Left lung (tissue), 10 donors: Measurements from ENCODE around the gene TCEA2. TPM values are rescaled to one million over a fixed set of nuclear protein-coding genes. Genes with fewer than 3 reads are reported as not detected.

Experiments
- ATAC-seq: fragments of 200-7000 bp; cut with Tn5 transposase; one replicate; pipeline ENCODE4 v1.9.1; 2020; ENCODE audit warnings: moderate library complexity
- DNase-seq, 4 donors: peaks; one replicate each; pipeline ENCODE4 v3.0.0-alpha.2; 2013 to 2020
- H3K27ac ChIP-seq, 2 donors: fragments of 200-600 bp; sonication (generic) in 1 of 2; one replicate each; pipeline versions ENCODE4 v1.5.0 to v1.8.0; 2020 to 2021
- H3K27me3 ChIP-seq, 2 donors: fragments of 200-600 bp; sonication (generic) in 1 of 2; one replicate each; pipeline versions ENCODE4 v1.5.0 to v1.8.0; 2020 to 2021
- H3K36me3 ChIP-seq, 2 donors: fragments of 200-600 bp; sonication (generic) in 1 of 2; one replicate each; pipeline versions ENCODE4 v1.5.0 to v1.8.0; 2020 to 2021
- H3K4me1 ChIP-seq, 2 donors: fragments of 200-600 bp; one replicate each; pipeline ENCODE4 v1.8.0; 2021
- H3K4me3 ChIP-seq, 2 donors: fragments of 200-600 bp; sonication (generic) in 1 of 2; one replicate each; pipeline versions ENCODE4 v1.5.0 to v1.8.0; 2020 to 2021; ENCODE audit warnings: mild to moderate bottlenecking in 1 of 2
- H3K9me3 ChIP-seq, 2 donors: fragments of 200-600 bp; sonication (generic) in 1 of 2; one replicate each; pipeline versions ENCODE4 v1.5.0 to v1.8.0; 2020 to 2021
- intact Hi-C, 2 donors: fragments of 100-400 bp; cut with DNase I; formaldehyde crosslinking; loops; one replicate each; pipeline versions ENCODE4 v1.11.2 to v1.14.2; 2022
- polyA plus RNA-seq, 6 donors: library from polyadenylated mRNA; unstranded; fragments of 120-200 nt; gene quantifications; one replicate each; pipeline ENCODE4 v1.2.1, GENCODE V29; 2013; ENCODE audit not compliant: insufficient read length in 6 of 6
- total RNA-seq, 2 donors: library from RNA; stranded (reverse); fragmentation: NEBNext Ultra II Directional; extraction: Animal tissue kit (Norgen Biotek cat#: 25700); gene quantifications; one replicate each; pipeline ENCODE4 v1.2.1, GENCODE V29; 2021
- TF ChIP-seq, protein P1 (sequence below), 2 donors: fragments of 200-600 bp; sonication (generic) in 1 of 2; IDR thresholded peaks; one replicate each; pipeline versions ENCODE4 v1.5.0 to v1.8.0; 2021; ENCODE audit warnings: antibody characterized with exemption in 2 of 2
- donor health status: DM: no; HTN: yes; CAD: no.
- donor health status: DM: no; HTN: no; CAD: no.

Gene TCEA2
- total and polyA plus RNA-seq, 8 donors = 31.2 to 93.0 (median 75.9) TPM

DNA sequence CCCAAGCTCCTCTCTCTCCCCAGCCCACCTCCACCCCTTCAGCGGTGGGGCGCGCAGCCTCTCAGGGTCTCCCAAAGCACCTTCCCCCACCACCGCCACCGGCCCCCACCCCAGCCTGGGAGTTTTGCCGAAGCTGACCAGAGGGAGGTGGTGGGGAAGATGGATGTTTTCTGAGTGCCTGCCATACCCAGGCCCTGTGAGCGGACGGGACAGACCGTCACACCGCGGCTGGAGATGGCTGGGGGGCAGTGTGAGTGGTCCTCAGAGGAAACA, 21.3 kb upstream of the TCEA2 start:
- DNase-seq (no peak), ATAC-seq (no peak)
- H3K4me1 ChIP-seq = peaks cover 21 to 50% of the 10 kb centered on the region in 2 donors
- intact Hi-C loops = no loop called here
- H3K27me3 ChIP-seq = peaks cover 32 to 88% of the 10 kb centered on the region in 2 donors
- TF ChIP-seq, protein P1, sequence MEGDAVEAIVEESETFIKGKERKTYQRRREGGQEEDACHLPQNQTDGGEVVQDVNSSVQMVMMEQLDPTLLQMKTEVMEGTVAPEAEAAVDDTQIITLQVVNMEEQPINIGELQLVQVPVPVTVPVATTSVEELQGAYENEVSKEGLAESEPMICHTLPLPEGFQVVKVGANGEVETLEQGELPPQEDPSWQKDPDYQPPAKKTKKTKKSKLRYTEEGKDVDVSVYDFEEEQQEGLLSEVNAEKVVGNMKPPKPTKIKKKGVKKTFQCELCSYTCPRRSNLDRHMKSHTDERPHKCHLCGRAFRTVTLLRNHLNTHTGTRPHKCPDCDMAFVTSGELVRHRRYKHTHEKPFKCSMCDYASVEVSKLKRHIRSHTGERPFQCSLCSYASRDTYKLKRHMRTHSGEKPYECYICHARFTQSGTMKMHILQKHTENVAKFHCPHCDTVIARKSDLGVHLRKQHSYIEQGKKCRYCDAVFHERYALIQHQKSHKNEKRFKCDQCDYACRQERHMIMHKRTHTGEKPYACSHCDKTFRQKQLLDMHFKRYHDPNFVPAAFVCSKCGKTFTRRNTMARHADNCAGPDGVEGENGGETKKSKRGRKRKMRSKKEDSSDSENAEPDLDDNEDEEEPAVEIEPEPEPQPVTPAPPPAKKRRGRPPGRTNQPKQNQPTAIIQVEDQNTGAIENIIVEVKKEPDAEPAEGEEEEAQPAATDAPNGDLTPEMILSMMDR (IDR thresholded peaks at IDR 0.05) = no peak
- no peaks in the 10 kb centered on the region for H3K9me3 ChIP-seq
- no peaks in the 10 kb centered on the region for H3K36me3 ChIP-seq
- peak overlapping the region in 1 of 2 donors; percentile 36 for H3K4me3 ChIP-seq
- peak overlapping the region; percentile 62 to 80 for H3K27ac ChIP-seq

DNA sequence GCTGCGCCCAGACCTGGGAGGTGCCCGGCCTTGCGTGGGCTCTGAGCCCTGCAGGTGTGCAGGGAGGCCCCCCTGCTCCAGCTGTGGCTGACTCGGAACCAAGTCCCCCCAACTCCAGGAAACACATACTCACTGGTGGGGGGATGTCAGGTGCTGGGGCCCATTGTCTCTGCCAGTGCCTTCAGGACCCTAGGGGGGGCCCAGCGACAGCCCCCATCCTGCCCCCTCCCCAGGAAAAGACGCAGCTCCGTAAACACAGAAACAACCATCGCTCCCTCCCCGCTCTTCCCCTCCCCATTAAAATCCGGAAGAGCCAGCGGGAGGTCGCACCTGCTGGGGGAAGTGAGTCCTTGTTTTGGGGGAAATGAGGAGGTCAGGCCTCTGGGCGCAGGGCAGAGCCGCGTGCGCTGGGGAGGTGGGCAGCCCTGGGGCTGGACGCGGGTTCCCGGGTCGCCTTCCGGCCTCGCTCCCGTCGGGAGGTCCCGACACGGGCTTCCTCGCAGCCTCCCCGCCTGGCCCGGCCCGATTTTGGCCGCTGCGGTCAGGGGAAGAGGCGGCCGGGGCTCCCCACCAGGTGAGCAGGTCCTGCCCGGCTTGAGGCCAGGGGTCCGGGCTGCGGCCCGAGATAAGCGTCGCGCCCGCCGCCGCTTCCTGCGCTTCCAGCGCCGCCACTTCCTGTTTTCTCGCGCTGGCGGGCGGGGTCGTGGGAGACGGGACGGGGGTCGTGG, 20.8 kb upstream of the TCEA2 start:
- Histone ChIP-seq H3K27me3 (peaks cover 34 to 88% of the 10 kb centered on the region in 2 donors), H3K4me3 (peak overlapping the region; percentile 36 to 37), H3K36me3 (no peaks in the 10 kb centered on the region), H3K9me3 (no peaks in the 10 kb centered on the region), H3K4me1 (peaks cover 21 to 50% of the 10 kb centered on the region in 2 donors), H3K27ac (peak overlapping the region; percentile 62 to 80)
- DNase-seq = no peak
- intact Hi-C loops = no loop called here
- ATAC-seq = no peak
- TF ChIP-seq, protein P1 (IDR thresholded peaks at IDR 0.05) = no peak

DNA sequence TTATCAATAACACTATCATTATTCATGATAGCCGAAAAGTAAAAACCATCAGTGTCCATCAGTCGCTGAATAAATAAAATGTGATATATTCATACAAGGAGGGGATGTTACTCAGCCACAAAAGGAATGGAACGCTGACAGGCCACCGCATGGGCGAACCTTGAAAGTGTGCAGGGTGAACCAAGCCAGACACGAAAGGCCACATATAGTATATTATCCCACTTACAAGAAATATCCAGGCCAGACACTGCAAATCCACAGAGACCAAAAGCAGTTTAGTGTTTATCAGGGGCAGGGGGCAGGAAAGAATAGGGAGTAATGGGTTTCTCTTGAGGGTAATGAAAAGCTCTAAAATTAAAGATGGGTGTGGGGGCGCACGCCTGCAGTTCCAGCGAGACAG, 19.2 kb upstream of the TCEA2 start:
- TF ChIP-seq, protein P1 (IDR thresholded peaks at IDR 0.05) = no peak

DNA sequence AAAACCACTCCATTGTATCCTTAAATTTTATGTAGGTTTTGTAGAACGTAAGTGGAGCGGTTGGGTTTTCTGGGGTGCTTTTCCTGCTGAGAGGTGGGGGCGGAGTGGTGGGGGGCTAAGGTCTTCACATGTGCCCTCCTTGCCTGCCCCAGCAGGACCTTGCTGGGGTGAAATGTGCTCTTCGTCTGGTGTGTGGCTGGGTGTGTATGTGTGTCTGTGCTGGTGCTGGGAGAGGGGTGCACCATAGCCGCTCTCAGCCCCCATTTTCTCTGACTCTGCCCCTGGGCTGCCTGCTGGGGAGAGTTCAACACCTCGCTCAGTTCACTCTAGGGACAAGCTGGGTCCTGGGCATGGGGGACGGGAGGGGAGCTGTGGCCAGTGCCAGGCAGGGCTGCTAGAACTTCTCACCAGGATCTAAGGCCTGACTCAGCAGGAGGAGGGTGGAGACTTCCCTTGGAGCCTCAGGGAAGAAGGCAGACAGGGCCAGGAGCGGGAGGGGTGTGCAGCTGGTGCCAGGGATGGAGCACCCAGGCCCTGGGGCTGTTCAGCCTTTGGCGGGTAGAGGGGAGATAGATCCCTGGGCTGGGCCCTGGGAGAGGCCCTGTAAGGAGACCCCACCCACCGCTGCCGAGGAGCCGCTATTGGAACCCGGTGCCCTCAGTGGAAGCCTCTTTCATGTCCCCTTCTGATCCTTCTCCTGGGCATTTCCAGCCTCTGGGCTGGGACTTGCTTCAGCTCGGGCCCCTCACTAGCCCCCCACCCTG, 18.3 kb upstream of the TCEA2 start:
- Histone ChIP-seq H3K27me3 (peaks cover 45 to 88% of the 10 kb centered on the region in 2 donors), H3K4me3 (no peak overlapping the region), H3K4me1 (peaks cover 11 to 37% of the 10 kb centered on the region in 2 donors), H3K36me3 (peaks cover 0 to 8% of the 10 kb centered on the region in 2 donors), H3K27ac (peak overlapping the region in 1 of 2 donors; percentile 41), H3K9me3 (no peaks in the 10 kb centered on the region)
- no peak for DNase-seq
- TF ChIP-seq, protein P1 (IDR thresholded peaks at IDR 0.05) = no peak
- ATAC-seq = peak; percentile 34
- intact Hi-C loops = no loop called here

More for the DNA sequence above, 19.2 kb upstream of the TCEA2 start:
- Histone ChIP-seq H3K4me1 (peaks cover 17 to 40% of the 10 kb centered on the region in 2 donors), H3K4me3 (no peak overlapping the region), H3K9me3 (no peaks in the 10 kb centered on the region), H3K36me3 (peaks cover 0 to 8% of the 10 kb centered on the region in 2 donors), H3K27me3 (peaks cover 41 to 88% of the 10 kb centered on the region in 2 donors), H3K27ac (peak overlapping the region in 1 of 2 donors; percentile 41)
- intact Hi-C loops = no loop called here
- DNase-seq = no peak
- ATAC-seq = no peak

DNA sequence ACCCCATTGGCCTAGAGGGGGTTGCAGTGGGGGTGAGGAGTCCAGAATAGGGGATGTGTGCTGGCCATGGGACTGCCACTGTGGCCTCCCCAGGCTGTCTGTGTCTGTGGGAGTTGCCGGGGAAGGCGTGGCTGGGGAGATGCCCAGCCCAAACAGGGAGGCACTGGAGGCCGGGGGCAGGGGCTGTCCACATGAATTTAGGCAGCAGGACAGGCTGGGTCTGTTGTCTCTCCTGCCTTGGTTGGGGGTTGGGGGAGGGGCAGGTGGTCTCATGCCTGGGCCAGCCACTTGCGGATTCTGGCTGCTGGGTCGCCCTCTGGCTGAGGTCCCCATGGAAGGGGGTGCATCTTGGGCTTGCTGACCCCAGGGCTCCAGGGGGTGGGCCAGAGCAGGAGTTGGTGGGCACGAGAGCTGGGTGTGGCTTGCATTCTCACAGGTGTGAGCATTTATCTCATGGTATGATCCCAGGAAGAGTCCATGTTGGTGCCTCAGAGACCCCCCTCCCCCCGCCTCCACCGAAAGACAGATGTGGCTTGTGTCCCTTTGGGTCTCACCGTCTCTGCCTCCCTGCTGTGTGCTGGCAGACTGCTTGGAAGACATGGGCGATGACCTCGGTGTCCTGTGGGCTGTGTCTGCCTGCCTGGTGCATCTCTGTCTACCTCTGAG, 17.5 kb upstream of the TCEA2 start:
- peaks cover 10 to 31% of the 10 kb centered on the region in 2 donors for H3K4me1 ChIP-seq
- H3K4me3 ChIP-seq = no peak overlapping the region
- H3K36me3 ChIP-seq = peaks cover 0 to 8% of the 10 kb centered on the region in 2 donors
- DNase-seq = no peak
- no peaks in the 10 kb centered on the region for H3K9me3 ChIP-seq
- H3K27ac ChIP-seq = peak overlapping the region in 1 of 2 donors; percentile 41
- ATAC-seq = no peak
- peaks cover 50 to 88% of the 10 kb centered on the region in 2 donors for H3K27me3 ChIP-seq
- intact Hi-C loops = no loop called here
- TF ChIP-seq, protein P1 (IDR thresholded peaks at IDR 0.05) = no peak
